Kidney (tissue), 14 donors: Measurements from ENCODE around the gene BHLHE40. TPM values are rescaled to one million over a fixed set of nuclear protein-coding genes. Genes with fewer than 3 reads are reported as not detected.

ENCODE experiments used
- DNase-seq, 5 donors: peaks; one replicate each; pipeline ENCODE4 v3.0.0-alpha.2; 2013 to 2020
- FAIRE-seq: peaks from 2 replicates; lab custom pipeline; 2012; peaks lifted over from hg19 to GRCh38; lab: Jason Lieb, UNC
- H3K27ac ChIP-seq, 2 donors: one replicate each; pipeline ENCODE4 v1.7.0; 2013; ENCODE audit warnings: low read depth in 2 of 2, low read length in 2 of 2, inconsistent platforms in 1 of 2
- H3K27me3 ChIP-seq: one replicate; pipeline ENCODE4 v1.7.1; 2013; ENCODE audit warnings: low read length, inconsistent platforms; ENCODE audit not compliant: control insufficient read depth, insufficient read depth
- H3K36me3 ChIP-seq, 3 donors: one replicate each; pipeline versions ENCODE4 v1.7.0 to v1.7.1; 2013; ENCODE audit warnings: low read length in 3 of 3, control low read depth in 1 of 3, inconsistent platforms in 1 of 3; ENCODE audit not compliant: insufficient read depth in 3 of 3, control insufficient read depth in 2 of 3
- H3K4me1 ChIP-seq, 3 donors: one replicate each; pipeline versions ENCODE4 v1.7.0 to v1.7.1; 2013; ENCODE audit warnings: low read length in 3 of 3, inconsistent platforms in 1 of 3, low read depth in 1 of 3; ENCODE audit not compliant: control insufficient read depth in 2 of 3, insufficient read depth in 2 of 3
- H3K4me3 ChIP-seq, 3 donors: one replicate each; pipeline versions ENCODE4 v1.7.0 to v1.8.1; 2013; ENCODE audit warnings: low read length in 3 of 3, control low read depth in 1 of 3, inconsistent platforms in 1 of 3
- H3K9ac ChIP-seq, 3 donors: one replicate each; pipeline versions ENCODE4 v1.7.0 to v1.7.1; 2013; ENCODE audit warnings: low read length in 3 of 3, control low read depth in 1 of 3, inconsistent platforms in 1 of 3
- H3K9me3 ChIP-seq, 3 donors: one replicate each; pipeline versions ENCODE4 v1.7.0 to v1.7.1; 2013; ENCODE audit warnings: low read length in 3 of 3, control low read depth in 1 of 3, inconsistent platforms in 1 of 3; ENCODE audit not compliant: control insufficient read depth in 2 of 3, insufficient read depth in 1 of 3
- intact Hi-C: fragments of 100-400 bp; cut with DNase I; formaldehyde crosslinking; loops from one replicate; pipeline ENCODE4 v1.11.1; 2022
- polyA plus RNA-seq: library from polyadenylated mRNA; stranded (reverse); fragments of 350-450 nt; fragmentation: Illumina TruSeq; extraction: RNeasy Lipid Tissue Mini Kit (QIAGEN cat#74804); gene quantifications from one replicate; pipeline ENCODE4 v1.2.3, GENCODE V29; 2014; ENCODE audit warnings: low read depth, low replicate concordance; ENCODE audit not compliant: insufficient read depth
- total RNA-seq: library from RNA; stranded (reverse); fragmentation: NEBNext Ultra II Directional; extraction: Animal tissue kit (Norgen Biotek cat#: 25700); gene quantifications from one replicate; pipeline ENCODE4 v1.2.1, GENCODE V29; 2021
- TF ChIP-seq, protein P1 (sequence below): IDR thresholded peaks from 3 replicates; pipeline ENCODE4 v1.5.1; 2012; ENCODE audit warnings: mild to moderate bottlenecking, moderate library complexity, borderline replicate concordance; ENCODE audit not compliant: insufficient read depth; ENCODE audit errors: extremely low read depth
- donor health status: control.
- donor health status: control.
- donor health status: control.
- donor health status: control.
- donor health status: control.
- donor health status: DM: yes; HTN: yes; CAD: no.
- donor health status: Normal renal cell carcinoma (clear cell type).

BHLHE40 gene
- total and polyA plus RNA-seq, 2 donors from 2014 or later = 39.4 to 147 TPM

DNA sequence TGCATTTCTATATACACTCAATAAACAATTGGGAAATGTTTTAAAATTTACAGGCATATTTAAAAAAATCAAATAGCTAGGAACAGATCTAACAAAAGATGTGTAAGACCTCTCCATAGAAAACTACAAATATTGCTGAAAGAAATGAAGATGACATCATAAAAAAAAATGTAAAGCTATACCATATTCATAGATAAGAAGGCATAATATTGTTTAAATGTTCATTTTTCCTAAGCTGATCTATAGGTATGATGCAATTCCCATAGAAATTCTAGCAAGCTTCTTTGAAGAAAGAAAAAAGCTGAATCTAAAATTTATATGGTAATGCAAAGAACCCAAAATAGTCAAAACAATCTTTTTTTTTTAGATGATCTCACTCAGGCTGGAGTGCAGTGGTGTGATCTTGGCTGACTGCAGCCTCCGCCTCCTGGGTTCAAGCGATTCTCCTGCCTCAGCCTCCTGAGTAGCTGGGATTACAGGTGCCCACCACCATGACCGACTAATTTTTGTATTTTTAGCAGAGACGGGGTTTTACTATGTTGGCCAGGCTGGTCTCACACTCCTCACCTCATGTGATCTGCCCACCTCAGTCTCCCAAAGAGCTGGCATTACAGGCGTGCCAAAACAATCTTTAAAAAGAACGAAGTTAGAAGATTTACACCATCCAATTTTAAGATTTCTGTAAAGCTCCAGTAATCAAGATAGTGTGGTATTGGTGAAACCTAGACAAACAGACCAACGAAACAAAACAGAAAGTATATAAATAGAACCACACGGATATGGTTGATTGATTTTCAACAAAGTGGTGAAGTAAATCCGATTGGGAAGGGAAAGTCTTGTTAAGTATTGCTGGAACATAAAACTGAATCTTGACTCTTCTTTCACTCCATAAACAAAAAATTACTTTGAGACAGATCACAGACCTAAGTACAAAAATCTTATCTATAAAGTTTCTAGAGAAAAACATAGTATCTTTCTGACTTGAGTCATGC lies 6.3 kb upstream of the BHLHE40 start:
- intact Hi-C loops = no loop called here
- no peak for FAIRE-seq
- H3K9me3 ChIP-seq = no peaks in the 10 kb centered on the region
- no peaks in the 10 kb centered on the region for H3K27me3 ChIP-seq
- H3K4me3 ChIP-seq = peak overlapping the region in 1 of 3 donors; percentile 23
- H3K4me1 ChIP-seq = peaks cover 0 to 15% (median 11%) of the 10 kb centered on the region in 3 donors
- H3K9ac ChIP-seq = no peak overlapping the region
- H3K27ac ChIP-seq = no peak overlapping the region
- no peak for DNase-seq
- no peaks in the 10 kb centered on the region for H3K36me3 ChIP-seq
- TF ChIP-seq, protein P1, sequence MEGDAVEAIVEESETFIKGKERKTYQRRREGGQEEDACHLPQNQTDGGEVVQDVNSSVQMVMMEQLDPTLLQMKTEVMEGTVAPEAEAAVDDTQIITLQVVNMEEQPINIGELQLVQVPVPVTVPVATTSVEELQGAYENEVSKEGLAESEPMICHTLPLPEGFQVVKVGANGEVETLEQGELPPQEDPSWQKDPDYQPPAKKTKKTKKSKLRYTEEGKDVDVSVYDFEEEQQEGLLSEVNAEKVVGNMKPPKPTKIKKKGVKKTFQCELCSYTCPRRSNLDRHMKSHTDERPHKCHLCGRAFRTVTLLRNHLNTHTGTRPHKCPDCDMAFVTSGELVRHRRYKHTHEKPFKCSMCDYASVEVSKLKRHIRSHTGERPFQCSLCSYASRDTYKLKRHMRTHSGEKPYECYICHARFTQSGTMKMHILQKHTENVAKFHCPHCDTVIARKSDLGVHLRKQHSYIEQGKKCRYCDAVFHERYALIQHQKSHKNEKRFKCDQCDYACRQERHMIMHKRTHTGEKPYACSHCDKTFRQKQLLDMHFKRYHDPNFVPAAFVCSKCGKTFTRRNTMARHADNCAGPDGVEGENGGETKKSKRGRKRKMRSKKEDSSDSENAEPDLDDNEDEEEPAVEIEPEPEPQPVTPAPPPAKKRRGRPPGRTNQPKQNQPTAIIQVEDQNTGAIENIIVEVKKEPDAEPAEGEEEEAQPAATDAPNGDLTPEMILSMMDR = no peak

GRCh38 chr3:4974154-4974553 lies 5.1 kb upstream of the BHLHE40 start:
- H3K9me3 ChIP-seq = no peaks in the 10 kb centered on the region
- H3K4me1 ChIP-seq = peaks cover 0 to 15% (median 11%) of the 10 kb centered on the region in 3 donors
- no peak overlapping the region for H3K4me3 ChIP-seq
- intact Hi-C loops = no loop called here
- FAIRE-seq = no peak
- DNase-seq = no peak
- no peaks in the 10 kb centered on the region for H3K27me3 ChIP-seq
- H3K9ac ChIP-seq = no peak overlapping the region
- H3K27ac ChIP-seq = no peak overlapping the region
- H3K36me3 ChIP-seq = no peaks in the 10 kb centered on the region
- TF ChIP-seq, protein P1 = no peak

- Histone ChIP-seq H3K36me3 (peaks cover 0 to 7% (median 0%) of the 10 kb centered on the region in 3 donors), H3K9ac (peak overlapping the region in 1 of 3 donors; percentile 99), H3K27ac (peak overlapping the region; percentile 100), H3K9me3 (no peaks in the 10 kb centered on the region), H3K4me3 (no peak overlapping the region), H3K27me3 (no peaks in the 10 kb centered on the region), H3K4me1 (peaks cover 0 to 15% (median 11%) of the 10 kb centered on the region in 3 donors)
- DNase-seq (peak in 3 of 5 donors; percentile 33 to 60 (median 56)), FAIRE-seq (no peak)
- TF ChIP-seq, protein P1 = no peak
- intact Hi-C loops = no loop called here
Measured at GRCh38 chr3:4976109-4976508, 3.1 kb upstream of the BHLHE40 start.
